Measurements from ENCODE around the gene FAM156B.
"Not testable (repeated sequence)": the region's sequence is repeated elsewhere in the genome, so short reads cannot be mapped to it uniquely, and the experiment has no call there.

DNA sequence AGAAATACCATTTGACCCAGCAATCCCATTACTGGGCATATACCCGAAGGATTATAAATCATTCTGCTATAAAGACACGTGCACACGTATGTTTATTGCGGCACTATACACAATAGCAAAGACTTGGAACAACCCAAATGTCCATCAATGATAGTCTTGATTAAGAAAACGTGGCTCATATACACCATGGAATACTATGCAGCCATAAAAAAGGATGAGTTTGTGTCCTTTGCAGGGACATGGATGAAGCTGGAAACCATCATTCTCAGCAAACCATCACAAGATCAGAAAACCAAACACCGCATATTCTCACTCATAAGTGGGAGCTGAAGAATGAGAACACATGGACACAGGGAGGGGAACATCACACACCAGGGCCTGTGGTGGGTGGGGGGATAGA, 33.1 kb downstream of the FAM156B start:
- not testable (repeated sequence) for TF ChIP-seq CTCF (IDR thresholded peaks at IDR 0.05; ENCODE audit: poor library complexity, severe bottlenecking); SMC3 (conservative IDR thresholded peaks at IDR 0.05; ENCODE audit: poor library complexity); TAF1 (IDR thresholded peaks at IDR 0.05; ENCODE audit: low read depth); POLR2AphosphoS5 (IDR thresholded peaks at IDR 0.05); RAD21 (conservative IDR thresholded peaks at IDR 0.05); EP300 (conservative IDR thresholded peaks at IDR 0.05; ENCODE audit: poor library complexity, severe bottlenecking)
